Kidney epithelial cell (primary cell): Measurements from ENCODE around the gene ARHGEF33. TPM values are rescaled to one million over a fixed set of nuclear protein-coding genes. Genes with fewer than 3 reads are reported as not detected.

Experiments
- DNase-seq: peaks from one replicate; pipeline ENCODE4 v3.0.0-alpha.2; 2010; ENCODE audit warnings: low read depth
- H3K27me3 ChIP-seq: 2 replicates; pipeline ENCODE4 v1.6.0; 2011; ENCODE audit warnings: low read length; ENCODE audit not compliant: control insufficient read depth, insufficient read depth
- H3K36me3 ChIP-seq: 2 replicates; pipeline ENCODE4 v1.5.1; 2011; ENCODE audit warnings: low read length; ENCODE audit not compliant: control insufficient read depth, insufficient read depth
- H3K4me3 ChIP-seq: 2 replicates; pipeline ENCODE4 v1.5.1; 2011; ENCODE audit warnings: low read depth, mild to moderate bottlenecking, control low read depth, low read length
- CTCF ChIP-seq: IDR thresholded peaks from 2 replicates; pipeline ENCODE4 v1.5.1; 2011; ENCODE audit warnings: mild to moderate bottlenecking, moderate library complexity, low read length, control low read depth, inconsistent platforms; ENCODE audit not compliant: insufficient read depth, poor library complexity, severe bottlenecking
- total RNA-seq: library from RNA; depleted of rRNA; stranded (reverse); fragments of >200 nt; gene quantifications from 2 replicates; pipeline ENCODE4 v1.2.3, GENCODE V29; 2015

ARHGEF33 gene
- total RNA-seq, 1 donor from 2014 or later = 0.46 TPM

DNA sequence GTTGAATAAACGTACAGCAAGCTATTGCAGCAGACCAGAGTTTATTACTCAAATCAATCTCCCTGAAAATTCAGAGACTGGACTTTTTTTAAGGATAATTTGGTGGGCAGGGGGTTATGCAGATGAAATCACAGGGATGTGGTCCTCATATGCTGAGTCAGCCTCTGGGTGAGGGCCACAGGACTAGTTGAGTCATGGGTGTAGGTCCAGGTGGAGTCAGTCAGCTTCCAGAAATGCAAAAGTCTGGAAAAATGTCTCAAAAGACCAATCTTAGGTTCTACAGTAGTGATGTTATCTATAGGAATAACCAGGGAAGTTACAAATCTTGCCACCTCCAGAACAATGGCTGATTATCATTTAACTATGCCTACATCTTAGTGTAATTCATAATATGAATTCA lies 51.1 kb downstream of the ARHGEF33 start:
- DNase-seq = no peak
- H3K4me3 ChIP-seq = no peak overlapping the region
- no peaks in the 10 kb centered on the region for H3K36me3 ChIP-seq
- H3K27me3 ChIP-seq = no peaks in the 10 kb centered on the region
- TF ChIP-seq CTCF = no peak

GRCh38 chr2:38943784-38944183 lies 54.1 kb downstream of the ARHGEF33 start:
- DNase-seq = no peak
- Histone ChIP-seq H3K27me3 (no peaks in the 10 kb centered on the region), H3K4me3 (no peak overlapping the region), H3K36me3 (no peaks in the 10 kb centered on the region)
- no peak for TF ChIP-seq CTCF

GRCh38 chr2:38945372-38945771 lies 55.7 kb downstream of the ARHGEF33 start:
- H3K36me3 ChIP-seq = no peaks in the 10 kb centered on the region
- TF ChIP-seq CTCF = no peak
- H3K27me3 ChIP-seq = no peaks in the 10 kb centered on the region
- DNase-seq = no peak
- no peak overlapping the region for H3K4me3 ChIP-seq

- DNase-seq = no peak
- no peak for TF ChIP-seq CTCF
- Histone ChIP-seq H3K36me3 (no peaks in the 10 kb centered on the region), H3K4me3 (no peak overlapping the region), H3K27me3 (no peaks in the 10 kb centered on the region)
Measured at GRCh38 chr2:38945911-38946310, 56.2 kb downstream of the ARHGEF33 start.

GRCh38 chr2:38947241-38948239 lies 57.9 kb downstream of the ARHGEF33 start:
- TF ChIP-seq CTCF = peak; percentile 70

More at GRCh38 chr2:38947241-38948239, 57.9 kb downstream of the ARHGEF33 start:
- H3K36me3 ChIP-seq = no peaks in the 10 kb centered on the region
- peak; percentile 65 for DNase-seq
- no peak overlapping the region for H3K4me3 ChIP-seq
- no peaks in the 10 kb centered on the region for H3K27me3 ChIP-seq
